GM04504 (cell line): ENCODE results near the gene DNAAF3.
A peak's percentile ranks its signal among the peaks of the same experiment; 100 is the strongest.

ENCODE experiments used
- DNase-seq: peaks from one replicate; pipeline ENCODE4 v3.0.0-alpha.2; 2012; ENCODE audit warnings: low read depth

Gene DNAAF3

DNA sequence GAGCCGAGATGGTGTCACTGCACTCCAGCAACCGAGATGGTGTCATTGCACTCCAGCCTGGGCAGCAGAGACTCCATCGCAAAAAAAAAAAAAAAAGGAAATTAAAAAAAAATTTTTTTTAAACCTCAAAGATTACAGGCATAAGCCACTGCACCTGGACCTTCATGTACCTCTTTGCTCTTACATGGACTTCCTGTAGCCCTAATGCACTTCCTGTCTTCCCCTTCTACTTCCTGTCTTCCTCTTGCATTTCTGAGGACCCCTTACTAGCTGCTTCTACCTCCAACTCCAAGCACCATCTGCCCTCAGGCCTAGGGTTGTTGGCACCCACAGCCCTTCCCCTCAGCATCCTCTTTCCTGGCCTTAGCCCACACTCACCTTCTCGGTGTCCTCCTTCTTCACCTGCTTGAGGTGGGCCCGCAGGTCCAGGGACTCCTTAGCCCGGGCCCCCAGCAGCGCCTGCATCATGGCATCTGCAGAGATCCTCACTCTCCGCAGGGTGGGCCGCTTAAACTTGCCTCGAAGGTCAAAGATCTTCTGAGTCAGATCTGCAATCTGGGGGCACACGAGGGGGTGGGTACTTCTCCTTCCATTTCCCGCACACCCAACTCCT is 12.7 kb downstream of the DNAAF3 start:
- no peak for DNase-seq

DNA sequence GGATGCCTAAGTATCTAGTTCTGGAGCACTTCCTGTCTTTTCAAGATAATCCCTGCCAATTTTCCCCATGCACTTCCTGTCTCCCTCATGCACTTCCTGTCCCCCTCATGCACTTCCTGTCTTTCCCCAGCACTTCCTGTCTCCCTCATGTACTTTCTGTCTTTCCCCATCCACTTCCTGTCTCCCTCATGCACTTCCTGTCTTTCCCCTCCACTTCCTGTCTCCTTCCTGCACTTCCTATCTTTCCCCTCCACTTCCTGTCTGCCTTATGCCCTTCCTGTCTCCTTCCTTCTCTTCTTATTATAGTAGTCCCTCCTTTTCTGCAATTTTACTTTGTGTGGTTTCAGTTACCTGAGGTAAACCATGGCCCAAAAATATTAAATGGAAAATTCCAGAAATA is 14.4 kb downstream of the DNAAF3 start:
- DNase-seq = no peak

DNA sequence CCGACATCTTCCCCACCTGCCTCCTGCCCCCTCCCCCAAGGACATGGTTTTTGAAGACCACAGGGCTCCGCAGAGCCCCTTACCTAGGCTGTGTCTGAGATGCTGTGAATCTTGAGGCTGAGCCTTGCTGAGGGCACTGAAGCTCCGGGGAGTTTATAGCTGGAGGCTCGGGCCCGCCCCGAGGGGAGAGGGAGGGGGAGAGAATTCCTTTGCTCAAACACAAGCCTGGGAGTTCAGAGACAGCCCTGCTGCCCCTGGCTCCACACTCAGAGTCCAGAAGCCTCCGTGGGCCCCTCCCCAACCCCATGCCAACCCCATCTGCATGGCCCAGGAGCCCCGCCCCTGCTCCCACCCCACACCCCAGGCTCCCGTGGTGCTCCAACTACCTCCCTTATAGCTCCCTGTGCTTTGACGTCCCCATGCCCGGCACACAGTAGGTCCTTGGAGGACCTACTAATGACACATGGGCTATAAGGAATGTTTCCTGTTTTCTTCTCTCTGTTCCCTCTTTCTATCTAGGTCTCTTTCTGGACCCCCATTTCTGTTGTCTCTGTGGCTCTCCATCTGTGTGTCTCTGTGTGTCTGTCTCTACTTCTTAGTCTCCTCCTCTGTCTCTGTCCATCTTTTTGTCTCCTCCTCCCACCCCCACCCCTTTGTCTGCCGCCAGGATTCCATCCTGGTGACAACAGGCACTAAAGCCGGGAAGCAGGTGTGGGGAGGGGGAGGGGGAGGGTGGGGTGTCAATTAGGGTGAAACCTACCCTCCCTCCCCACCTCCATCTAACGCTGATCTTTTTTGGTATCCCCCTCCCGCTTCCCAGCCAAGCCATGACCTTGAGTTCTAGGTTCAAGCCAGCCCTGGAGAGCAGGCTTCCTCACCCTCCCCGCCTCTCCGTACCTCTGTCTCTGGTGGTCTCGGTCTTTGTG is 17.1 kb downstream of the DNAAF3 start, which contains the start of gene TNNT1:
TSS of gene TNNT1 (minus strand) at position 129 of the 926 bp plus-strand sequence. CDS start 2,049 bp downstream, outside the sequence.
- no peak for DNase-seq

DNA sequence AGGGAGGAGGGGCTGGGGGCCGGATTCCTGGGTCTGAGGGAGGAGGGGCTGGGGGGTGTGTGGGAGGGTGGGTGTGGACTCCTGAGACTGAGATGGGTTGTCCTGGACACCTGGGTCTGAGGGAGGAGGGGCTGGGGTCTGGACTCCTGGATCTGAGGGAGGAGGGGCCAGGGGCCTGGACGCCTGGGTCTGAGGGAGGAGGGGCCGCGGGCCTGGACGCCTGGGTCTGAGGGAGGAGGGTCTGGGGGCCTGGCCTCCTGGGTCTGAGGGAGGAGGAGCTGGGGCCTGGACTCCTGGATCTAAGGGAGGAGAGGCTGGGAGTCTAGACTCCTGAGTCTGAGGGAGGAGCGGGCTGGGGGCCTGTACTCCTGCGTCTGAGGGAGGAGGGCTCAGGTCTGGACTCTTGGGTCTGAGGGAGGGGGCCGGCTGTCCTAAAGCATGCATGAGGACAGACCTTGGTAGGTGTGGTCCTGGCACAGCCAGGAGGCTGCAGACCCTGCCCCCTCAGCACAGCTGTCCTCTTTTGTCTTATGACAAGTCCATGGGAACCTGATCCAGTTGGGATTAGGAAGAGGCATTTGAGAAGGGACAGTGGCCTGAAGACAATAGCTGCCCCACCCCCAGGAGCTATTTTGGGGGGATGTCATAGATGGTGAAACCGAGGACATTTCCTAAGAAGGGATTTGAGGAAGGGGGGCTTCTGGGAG is 18.7 kb downstream of the DNAAF3 start:
- no peak for DNase-seq

DNA sequence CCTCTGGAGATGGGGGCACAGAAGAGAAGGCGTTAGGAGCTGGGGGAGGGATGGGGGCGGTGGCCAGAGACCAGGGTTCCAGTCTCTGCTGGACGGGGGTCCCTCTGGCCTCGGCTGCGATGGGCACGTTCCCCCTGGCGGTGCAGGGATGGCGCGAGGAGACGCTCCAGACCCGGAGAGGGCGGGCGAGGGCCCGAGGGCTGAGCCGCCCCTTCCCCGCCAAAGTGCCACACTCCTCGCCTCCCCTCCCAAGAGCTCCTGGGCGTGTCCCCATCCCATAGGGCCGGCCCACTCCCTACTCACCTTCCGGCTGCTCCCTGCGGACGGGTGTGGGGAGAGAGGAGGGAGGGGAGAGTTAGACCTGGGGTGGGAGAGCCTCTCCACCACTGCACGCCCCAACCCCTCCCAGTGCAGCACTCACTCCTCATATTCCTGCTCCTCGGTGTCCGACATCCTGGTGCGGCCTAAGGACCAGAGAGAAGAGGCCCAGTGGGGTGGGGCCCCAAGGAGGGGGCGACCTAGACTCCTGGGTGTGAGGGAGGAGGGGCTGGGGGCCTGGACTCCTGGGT is 19.6 kb downstream of the DNAAF3 start:
- DNase-seq = no peak

DNA sequence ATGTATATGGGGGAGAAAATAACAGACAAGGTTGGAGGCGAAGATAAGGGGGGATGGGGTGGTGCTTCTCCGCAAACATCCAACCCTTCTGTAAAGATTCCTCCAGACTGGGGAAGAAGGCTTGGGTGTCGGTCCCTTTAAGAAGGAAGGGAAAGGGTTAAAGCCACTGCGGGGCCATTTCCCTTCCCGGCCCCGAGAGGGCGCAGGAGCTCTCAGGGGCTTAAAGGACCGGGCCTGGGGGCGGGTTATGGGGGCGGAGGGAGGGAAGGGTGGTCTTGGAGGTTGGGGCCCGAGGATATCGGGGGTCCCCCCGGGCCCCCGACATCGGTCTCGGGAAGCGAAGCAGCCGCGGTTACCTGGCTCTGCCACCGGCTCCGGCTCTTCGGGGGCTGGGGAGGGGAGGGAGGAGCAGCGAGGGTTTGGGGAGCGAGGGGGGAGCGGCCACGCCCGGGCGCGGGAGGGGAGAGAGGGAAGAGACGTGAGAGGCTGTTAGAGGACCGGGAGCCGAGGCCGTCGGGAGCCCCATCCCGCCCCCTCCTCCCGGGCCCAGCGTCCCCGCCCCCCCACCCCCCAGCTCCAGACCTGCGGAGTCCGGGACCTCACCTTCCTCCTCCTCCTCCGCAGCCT is 20.2 kb downstream of the DNAAF3 start:
- DNase-seq = no peak

DNA sequence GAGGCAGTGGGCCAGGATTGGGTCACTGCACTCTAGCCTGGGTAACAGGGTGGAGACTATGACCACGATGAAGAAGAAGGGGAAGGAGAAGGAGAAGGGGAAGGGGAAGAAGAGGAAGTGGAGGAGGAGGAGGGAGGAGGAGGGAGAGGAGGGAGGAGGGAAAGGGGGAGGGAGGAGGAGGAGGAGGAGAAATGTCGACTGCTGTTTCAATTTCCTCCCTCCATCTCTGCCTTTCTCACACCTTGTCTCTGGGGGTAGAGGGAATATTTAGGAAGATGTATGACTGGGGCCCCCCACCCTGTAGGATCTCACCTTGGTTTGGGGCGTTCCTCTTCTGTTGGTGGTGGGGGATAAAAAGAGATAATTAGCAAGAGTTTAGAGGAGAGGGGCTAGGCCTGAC is 21.2 kb downstream of the DNAAF3 start:
- no peak for DNase-seq

DNA sequence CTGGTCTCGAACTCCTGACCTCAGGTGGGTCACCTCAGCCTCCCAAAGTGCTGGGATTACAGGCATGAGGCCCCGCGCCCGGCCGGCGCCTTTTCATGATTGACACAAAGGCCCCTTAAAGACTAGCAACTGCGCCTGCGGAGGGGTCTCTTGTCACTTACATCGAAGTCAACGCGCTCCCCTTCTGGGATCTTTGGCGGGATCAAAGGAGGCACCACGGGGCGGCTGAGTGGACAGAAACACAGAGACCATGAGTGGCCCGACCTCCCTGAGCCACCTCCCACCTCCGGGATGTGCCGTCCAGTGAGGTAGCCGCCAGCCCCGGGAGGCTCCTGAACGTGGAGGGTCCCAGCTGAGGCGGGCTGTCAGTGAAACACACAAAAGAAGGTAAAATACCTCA is 24.7 kb downstream of the DNAAF3 start:
- no peak for DNase-seq

DNA sequence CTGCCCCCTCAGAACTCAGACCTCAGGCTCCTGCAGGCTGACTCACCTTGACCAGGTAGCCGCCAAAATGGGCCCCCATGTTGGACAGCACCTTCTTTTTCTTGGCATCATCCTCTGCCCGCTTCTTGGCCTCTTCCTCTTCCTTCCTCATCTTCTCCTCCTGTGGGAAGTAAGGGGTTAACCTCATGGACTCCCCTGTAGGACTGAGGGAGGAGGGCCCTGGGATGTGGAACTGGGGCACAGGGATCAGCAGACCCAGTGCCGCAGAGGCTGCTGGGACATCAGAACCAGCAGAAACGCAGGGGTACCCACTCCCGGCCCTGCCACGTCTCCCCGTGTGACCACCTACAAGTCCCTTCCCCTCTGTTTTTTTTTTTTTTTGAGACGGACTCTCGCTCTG is 28.5 kb downstream of the DNAAF3 start:
- DNase-seq = no peak

DNA sequence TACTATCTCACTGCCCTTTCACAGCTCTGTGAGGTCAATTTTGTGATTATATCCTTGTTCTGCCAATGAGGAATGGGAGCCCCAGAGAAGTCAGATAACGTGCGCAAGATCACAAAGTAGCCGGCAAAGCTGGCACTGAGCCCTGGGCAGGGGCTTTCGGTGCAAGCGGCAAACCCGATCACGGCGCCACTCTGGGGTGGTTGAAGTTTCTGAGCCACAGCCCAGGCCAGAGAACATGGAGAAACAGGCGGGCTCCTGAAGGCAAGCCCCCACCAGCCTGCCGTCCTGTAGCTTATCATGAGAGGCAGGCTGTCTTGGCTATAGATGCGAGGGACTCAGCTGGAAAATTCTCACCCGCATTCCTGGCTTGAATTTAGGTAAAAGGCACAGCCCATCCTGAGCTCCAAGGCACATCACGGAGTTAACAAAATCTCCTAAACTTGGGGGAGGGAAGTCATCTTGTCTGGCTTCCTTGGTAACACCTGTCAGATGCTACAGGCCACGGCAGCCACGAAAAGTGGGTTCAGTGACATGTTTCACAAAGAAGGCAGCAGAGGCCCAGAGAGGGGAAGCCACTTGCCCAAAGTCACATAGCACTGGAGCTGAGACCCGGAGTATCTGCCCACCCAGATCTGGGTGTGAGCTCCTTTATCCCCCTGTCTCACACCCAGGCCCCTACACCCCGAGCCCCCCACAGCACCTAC is 29.9 kb downstream of the DNAAF3 start:
- no peak for DNase-seq

DNA sequence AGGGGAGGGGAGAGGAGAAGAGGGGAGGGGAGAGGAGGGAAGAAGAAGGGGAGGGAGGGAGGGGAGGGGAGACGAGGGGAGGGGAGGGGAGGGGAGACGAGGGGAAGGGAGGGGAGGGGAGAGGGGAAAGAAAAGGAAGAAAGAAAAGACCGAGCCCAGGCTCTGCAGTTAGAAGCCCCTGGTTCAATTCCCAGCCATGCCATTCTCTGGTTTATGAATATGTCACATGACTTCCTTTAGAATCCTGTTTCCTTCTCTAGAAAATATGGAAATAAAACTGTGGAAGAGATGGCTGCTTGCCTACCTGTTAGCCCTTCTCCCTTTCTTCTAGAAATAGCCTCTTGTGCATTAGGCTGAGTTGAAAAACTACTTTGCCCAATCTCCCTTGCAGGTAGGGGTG is 31.7 kb downstream of the DNAAF3 start:
- no peak for DNase-seq

DNA sequence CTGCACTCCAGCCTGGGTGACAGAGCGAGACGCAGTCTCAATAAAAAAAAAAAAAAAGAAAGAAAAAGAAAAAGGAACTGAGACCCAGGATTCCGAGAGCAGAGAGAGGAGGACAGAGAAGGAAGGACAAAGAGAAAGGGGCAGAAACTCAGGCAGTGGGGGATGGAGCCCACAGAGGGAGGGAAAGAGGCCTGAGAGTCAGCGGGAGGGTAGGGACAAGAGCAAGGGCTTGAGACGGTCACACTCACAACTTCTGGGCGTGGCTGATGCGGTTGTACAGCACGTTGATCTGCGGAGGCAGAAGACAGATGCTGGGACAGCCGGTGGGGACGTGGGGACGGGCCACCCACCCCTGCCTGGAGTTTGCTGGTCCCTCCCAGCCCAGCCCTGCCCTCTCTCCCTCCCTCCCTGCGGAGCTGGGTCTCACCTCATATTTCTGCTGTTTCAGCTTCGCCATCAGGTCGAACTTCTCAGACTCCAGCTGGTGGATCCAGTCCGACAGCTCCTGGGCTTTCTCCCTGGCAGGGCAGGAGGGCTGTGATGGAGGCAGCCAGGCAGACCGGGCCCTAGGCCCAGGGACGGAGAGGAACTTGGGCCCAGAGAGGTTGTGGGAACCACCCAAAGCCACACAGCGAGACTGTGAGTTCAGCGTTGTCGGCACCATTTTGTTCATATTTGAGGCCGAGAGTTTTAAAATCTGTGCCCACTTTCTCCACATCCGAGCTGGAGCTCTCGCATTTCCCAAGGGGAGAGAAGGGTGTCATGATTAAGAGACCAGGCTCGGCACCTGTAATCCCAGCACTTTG is 32.6 kb downstream of the DNAAF3 start:
- no peak for DNase-seq

DNA sequence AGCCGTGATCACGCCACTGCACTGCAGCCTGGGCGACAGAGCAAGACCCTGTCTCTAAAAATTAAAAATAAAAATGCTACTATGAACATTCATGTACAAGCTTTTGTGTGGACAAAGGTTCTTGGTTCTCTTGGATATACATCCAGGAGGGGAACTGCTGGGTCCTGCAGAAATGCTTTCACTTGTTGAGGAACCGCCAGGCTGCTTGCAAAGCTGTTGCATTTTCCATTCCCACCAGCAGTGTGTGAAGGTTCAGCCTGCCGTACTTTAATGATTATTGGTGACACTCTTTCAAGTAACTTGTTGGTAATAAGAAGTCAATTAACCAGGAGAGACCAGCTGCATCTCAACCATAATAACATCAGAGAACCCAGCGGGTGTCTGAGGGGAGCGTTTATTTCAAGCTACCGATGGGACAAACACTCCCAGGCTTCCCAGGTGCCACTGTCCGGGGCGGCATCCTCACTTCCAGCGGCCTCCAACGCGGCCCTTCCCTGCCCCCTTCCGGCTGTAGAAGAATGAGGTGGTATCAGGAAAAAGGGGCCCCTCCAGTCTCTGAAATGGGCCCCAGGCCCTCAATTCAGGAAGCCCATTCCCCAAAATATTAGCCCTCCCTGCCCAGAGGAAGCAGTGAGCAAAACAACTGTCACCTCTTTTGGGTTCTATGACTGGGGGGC is 33.8 kb downstream of the DNAAF3 start:
- no peak for DNase-seq

DNA sequence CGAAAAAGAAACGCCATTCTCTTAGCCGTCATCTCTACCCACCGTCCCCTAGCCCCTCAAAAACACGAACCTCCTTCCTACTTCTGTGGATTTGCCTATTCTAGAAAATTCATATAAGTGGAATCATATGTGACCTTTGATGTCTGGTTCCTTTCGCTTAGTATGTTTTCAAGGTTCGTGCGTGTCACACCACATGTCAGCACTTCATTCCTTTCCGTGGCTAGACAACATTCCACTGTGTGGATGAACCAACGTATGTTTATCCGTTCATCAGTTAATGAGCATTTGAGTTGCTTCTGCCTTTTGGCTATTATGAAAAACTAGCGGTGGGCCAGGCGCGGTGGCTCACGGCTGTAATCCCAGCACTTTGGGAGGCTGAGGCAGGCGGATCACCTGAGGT is 35.0 kb downstream of the DNAAF3 start:
- DNase-seq = peak; percentile 22

DNA sequence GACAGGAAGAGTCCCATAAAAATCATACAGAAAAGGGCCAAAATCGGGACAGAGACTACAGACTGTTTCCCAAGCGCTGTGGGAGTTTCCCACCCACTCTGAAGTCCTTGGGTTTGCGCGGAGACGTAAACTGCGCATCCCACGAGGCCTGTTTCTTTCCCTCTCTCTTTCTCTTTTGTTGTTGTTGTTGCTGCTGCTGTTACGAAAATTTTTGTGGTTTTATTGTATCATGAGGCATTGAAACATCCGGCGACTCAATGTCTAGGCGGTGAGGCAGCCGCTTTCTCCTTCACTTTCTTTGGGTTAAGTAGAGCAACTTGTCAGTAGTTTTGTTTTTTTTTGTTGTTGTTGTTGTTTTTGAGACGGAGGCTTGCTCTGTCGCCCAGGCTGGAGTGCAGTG is 47.4 kb downstream of the DNAAF3 start:
- no peak for DNase-seq

DNA sequence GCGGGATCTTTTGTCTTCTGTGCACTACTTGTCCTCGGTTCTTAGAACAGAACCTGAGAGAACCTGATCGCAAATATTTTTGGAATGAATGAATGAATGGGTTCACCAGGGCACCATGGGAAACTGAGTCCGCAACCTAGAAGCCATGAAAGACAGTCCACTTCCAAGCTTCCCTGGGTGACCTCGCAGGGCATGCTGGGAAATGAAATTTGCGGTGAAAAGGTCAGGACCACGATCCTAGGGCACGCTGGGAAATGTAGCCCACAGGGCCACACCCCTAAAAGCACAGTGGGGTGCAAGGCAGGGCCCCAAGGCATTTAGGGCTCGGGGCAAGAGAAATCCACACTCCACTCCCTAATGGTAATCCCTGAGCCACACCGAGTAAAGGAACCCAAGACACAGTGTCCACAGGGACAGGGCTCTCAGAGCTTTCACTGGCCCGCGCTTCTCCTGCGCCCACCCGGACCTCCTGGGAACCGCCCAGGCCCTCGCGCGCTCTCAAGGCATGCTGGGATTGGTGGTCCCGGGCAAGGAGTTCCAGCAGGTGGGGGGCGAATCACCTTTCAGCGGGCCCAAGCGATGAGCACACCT is 47.9 kb downstream of the DNAAF3 start:
- no peak for DNase-seq

DNA sequence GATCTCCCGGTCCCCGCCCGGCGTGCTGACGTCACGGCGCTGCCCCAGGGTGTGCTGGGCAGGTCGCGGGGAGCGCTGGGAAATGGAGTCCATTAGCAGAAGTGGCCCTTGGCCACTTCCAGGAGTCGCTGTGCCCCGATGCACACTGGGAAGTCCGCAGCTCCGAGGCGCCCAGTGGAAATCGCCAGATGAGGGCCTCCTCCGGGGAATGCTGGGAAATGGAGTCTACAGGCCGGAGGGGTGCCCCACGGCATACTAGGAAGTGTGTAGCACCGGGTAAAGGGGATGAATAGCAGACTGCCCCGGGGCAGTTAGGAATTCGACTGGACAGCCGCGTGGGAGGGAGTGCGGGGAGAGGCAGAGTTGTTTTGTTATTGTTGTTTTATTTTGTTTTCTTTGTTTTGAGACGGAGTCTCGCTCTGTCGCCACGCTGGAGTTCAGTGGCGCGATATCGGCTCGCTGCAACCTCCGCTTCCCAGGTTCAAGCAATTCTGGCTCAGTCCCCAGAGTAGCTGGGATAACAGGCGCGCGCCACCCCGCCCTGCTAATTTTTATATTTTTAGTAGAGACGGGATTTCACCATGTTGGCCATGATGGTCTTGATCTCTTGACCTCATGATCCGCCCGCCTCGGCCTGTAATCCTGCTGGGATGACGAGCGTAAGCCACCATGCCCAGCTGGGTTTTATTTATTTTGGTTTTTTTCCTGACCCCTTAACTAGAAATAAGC is 48.6 kb downstream of the DNAAF3 start:
- peak; percentile 98 for DNase-seq

DNA sequence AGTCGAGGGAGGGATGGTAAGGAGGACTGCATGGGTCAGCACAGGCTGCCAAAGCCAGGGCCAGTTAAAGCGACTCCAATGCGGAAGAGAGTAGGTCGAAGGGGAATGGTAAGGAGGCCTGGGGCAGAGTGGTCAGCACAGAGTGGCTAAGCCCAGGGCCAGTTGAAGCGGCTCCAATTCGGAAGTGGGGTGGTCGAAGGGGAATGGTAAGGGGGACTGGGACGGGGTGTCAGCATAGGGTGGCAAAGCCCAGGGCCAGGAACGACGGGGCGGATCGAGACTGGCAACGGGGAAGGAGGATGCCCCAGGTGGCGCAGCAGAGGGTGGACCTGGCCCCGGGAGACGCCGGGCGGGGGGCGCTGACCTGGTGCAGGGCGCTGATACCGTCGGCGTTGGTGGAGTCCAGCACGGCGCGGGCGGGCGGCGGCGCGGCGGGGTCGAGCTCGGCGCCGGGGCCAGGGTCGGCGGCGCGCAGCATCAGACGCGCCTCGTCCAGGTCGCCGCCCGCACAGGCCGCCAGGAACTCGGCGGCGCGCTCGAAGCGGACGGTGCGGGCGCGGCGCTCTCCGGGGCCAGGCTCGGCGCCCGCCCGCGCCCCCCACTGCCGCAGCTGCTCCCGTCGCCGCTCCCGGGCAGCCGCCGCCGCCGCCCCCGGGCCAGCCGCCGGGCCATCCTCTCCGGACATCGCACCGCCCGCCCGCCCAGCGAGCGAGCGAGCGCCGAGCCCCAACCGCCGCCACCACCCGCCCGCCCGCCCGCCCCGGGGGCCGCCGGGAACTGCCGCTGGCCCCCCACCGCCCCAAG is 49.4 kb downstream of the DNAAF3 start, which contains the start of gene PPP1R12C:
TSS of gene PPP1R12C (minus strand) at position 779 of the 804 bp plus-strand sequence. CDS start at position 685, 94 bp downstream.
- DNase-seq = no peak
